ENCODE results near the gene COPS6.

COPS6 gene

GRCh38 chr7:100088621-100089457 is at the start of gene COPS6:
Gene COPS6, plus strand, starts transcription at chr7:100088969. Its CDS starts 22 bp downstream, at chr7:100088991.
- DNase-seq: peak; percentile 80 to 95 (median 92)

- no peak for DNase-seq
Observed at GRCh38 chr7:100040575-100040974, 48.2 kb upstream of the COPS6 start.

GRCh38 chr7:100044718-100045117 is 44.1 kb upstream of the COPS6 start:
- peak; percentile 40 to 55 (median 42) for DNase-seq

GRCh38 chr7:100048680-100049079 is 40.1 kb upstream of the COPS6 start:
- DNase-seq: no peak

DNA sequence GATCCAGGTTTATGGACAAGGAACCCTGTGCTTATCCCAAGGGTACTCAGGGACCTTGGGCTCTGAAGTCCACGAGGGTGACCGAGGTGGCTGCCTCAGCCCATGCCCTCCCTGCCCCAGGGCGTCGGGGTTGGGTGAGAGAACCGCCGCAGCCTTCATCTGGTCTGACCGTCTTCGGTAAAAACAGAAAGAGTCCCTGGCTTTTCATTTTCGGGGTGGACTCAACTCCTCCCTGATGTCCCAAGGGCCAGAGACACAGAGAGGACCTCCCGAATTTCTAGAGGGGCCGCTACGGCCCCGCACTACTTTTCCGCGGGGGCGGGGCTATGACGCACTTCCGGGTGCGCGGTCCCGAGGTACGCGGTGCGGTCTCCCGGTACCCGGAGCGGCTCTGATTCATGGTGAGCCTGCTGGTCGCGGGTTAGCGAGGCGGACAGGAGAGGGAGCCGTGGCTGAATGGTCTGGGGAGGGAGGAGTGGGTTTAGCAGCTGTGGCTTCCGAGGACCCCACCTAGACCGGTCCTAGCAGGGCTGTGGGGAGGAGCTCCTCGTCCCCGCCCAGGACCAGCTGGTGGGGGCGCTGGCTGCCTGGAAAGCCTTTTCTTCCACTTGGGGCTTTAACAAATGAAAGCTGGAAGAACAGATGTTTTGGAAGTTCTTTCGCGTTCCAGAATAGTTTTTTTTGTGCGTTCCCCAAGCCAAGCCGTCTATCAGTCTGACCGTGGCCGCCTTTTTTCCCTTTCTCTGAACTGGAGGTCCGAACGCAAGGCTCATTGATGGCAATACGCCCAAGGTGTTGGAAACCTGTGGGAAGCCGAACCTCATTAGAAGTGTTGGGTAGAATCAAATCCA is 39.1 kb upstream of the COPS6 start, which contains the start of gene ZSCAN21:
ZSCAN21 (plus strand) TSS at position 334 of the 851 bp plus-strand sequence. CDS start 7,233 bp downstream, outside the sequence.
- peak; percentile 86 to 94 (median 89) for DNase-seq

DNA sequence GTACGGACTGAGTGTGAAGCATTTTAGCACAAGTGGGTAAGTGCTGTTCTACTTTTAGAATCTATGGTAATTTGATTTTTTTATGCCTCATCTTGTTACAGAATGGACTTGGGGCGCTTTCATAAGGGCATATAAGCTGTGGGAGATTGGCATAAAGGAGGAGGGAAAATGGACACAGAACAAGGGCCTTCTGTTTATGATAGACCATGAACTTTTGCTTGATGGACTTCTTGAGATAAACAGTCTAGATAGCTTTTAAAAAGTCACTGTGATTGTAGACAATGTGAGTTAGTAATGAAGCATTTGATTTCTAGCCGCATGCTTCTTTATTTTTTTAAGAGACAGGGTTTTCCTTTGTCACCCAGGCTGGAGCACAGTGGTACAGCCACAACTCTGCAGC is 37.2 kb upstream of the COPS6 start:
- DNase-seq: no peak

GRCh38 chr7:100053215-100053614 is 35.6 kb upstream of the COPS6 start:
- peak; percentile 62 to 69 (median 62) for DNase-seq

GRCh38 chr7:100057006-100057405 is 31.8 kb upstream of the COPS6 start:
- no peak for DNase-seq

DNA sequence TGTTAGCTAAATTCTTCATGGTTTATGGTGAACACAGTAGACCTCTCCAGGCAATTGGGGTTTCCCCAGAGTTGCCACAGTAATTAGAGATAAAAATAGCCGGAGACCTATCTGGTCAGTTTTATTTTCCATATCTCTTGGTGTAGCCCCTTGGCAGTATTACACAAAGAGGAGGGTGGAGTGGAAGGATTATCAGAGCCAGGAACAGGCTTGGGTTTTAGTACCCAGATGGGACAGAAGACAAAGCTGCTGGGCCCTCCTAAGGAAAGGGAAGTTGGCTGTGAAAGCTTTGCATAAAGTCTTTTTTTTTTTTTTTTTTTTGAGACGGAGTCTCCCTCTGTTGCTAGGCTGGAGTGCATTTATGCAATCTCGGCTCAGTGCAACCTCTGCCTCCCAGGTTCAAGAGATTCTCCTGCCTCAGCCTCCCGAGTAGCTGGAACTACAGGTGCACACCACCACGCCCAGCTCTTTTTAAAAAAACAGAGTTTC is 29.5 kb upstream of the COPS6 start:
- DNase-seq: no peak

GRCh38 chr7:100061518-100062193 is 27.1 kb upstream of the COPS6 start:
- DNase-seq: no peak

DNA sequence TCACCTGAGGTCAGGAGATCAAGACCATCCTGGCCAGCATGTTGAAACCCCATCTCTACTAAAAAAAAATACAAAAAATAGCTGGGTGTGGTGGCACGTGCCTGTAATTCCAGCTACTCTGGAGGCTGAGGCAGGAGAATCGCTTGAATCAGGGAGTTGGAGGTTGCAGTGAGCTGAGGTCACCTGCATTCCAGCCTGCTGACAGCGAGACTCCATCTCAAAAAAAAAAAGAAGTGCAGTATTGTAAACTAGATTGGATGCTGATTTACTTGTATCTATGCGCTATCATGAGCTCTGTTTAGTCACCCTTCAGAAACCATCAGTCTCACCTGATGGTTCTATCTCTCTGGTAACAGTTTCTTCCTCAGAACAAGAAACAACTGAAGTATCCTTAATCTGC is 25.4 kb upstream of the COPS6 start:
- no peak for DNase-seq

DNA sequence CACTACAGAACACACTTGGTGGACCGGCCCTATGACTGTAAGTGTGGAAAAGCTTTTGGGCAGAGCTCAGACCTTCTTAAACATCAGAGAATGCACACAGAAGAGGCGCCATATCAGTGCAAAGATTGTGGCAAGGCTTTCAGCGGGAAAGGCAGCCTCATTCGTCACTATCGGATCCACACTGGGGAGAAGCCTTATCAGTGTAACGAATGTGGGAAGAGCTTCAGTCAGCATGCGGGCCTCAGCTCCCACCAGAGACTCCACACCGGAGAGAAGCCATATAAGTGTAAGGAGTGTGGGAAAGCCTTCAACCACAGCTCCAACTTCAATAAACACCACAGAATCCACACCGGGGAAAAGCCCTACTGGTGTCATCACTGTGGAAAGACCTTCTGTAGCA is 24.6 kb upstream of the COPS6 start:
- DNase-seq: no peak

DNA sequence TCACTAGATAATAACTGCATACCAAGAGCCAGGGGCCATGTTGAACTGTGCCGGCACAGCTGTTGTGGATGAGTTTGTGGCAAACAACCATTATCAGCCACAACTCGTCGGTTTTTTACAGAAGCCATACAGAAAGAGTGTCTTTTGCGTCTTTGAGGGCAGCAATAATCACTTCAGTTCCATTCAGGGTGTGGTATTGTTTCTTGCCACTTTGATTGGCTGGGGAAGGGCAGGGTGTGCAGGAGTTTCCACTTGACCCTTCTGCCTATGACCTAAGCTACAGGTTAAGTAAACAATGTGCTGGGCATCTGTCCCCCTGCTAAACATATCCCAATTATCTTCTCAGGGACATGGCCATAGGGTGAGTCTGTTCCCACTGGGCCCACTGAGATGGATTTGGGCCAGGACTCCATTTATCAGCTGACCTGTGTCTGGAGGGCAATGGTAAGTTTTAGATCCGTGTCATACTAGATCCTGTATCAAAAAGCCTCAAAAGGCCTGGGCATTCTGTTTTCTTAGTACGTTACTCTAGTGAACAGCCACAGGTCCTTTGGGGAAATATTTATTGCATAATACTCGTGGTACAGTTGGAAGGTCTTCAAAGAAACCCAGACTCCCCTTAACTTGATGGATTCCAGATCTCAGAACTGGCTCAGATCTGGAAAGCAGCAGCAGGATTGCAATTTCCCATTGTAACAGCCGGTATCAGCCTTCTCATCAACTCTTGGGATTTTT is 23.1 kb upstream of the COPS6 start:
- DNase-seq: no peak

DNA sequence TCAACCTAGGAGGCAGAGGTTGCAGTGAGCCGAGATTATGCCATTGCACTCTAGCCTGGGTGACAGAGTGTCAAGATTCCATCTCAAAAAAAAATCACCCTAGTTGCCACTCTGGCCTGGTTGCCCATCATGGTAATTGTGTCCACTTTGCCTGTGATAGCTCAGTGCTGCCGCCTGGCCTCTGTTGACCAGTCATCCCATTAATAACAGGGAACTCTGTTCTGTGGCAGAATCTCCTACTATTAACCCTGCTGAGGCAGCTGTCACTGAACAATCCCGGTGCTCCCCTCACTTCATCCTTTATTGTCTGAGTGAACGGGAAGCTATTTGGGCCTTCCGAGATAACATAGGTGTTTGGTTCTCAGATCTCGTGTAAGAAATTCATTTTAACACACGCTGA is 21.8 kb upstream of the COPS6 start:
- no peak for DNase-seq

- DNase-seq: no peak
Observed at GRCh38 chr7:100069991-100070390, 18.8 kb upstream of the COPS6 start.

GRCh38 chr7:100071018-100071723 is 17.6 kb upstream of the COPS6 start:
- DNase-seq: no peak

DNA sequence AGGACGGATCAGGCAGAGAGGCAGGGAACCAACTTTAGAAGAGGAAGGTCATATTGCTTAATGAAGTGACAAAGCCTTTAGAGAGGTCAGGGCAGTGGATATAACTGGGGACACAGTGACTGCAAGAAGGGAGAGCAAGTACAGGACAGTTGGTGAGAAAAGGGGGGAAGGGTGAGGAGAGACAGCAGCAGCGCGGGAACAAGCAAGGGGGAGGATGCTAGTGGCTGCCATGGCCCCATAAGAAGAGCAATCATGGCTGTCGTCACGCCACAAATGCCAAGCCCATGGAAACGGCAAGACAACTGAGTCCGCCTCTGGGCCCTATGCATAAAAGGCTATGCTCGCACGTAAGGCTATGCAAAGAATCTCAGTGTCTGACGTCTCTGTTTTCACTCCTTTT is 16.3 kb upstream of the COPS6 start:
- no peak for DNase-seq

- DNase-seq: no peak
Observed at GRCh38 chr7:100074841-100075240, 13.9 kb upstream of the COPS6 start.

- no peak for DNase-seq
Observed at GRCh38 chr7:100075418-100075817, 13.4 kb upstream of the COPS6 start.

DNA sequence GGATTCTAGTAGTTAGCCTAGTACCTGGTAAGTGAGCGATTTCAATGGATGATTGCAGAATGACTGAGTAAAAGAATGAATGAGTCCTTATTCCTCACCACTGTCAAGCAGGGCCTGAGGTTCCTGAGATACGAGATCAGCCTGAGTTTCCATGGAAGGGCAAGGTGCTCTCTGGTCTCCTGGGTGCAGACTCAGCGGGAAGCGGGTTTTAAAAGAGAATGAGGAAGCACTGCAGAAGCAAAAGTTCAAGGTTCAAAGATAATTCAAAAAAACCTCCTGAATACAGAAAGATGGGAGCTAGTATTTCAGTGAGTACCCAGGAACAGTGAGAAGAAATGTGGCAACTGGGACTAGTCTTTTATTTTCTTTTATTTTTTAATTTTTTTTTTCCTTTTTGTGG is 11.6 kb upstream of the COPS6 start:
- DNase-seq: no peak

DNA sequence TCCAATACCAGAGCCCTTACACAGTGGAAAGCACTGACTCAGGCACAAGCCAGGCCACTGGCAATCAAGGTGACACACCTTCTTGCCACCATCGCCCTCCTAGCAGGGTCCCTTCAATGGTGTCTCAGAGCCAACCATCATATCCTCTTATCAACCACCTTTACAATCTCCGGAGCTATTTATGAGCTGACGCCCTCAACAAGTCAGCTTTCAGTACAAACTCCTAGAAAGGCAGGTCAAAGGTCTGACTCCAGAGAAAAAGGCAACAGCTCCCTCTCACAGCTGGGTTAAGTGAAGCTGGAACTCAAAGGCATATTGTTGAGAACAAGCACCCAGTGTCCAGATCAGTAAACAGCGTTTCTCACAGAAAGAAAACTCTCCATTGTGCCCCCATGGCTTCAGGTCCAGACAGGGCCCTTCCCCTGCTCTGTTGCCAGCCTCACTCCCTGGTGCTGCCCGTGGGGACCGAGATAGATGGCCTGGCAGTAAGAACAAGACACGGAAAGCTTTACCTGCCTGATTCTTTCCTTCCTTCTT is 9.7 kb upstream of the COPS6 start:
- DNase-seq: no peak
